ENCODE measurements around the gene ORAI2.

GRCh38 chr7:102464577-102465280 lies 31.4 kb downstream of the ORAI2 start, which contains the start of the genes ALKBH4 and LRWD1:
- TF ChIP-seq CTCF (IDR thresholded peaks at IDR 0.05 in 8 of 11, conservative IDR thresholded peaks at IDR 0.05 in 3 of 11) (peak in 9 of 11 experiments; percentile 9 to 69 (median 50)), POLR2AphosphoS5 (IDR thresholded peaks at IDR 0.05) (peak; percentile 92 to 93 (median 93))
